HL-60 (cell line): ENCODE data around the gene ANKRD35.
A peak's percentile ranks its signal among the peaks of the same experiment; 100 is the strongest.

Source experiments
- DNase-seq, 2 experiments: peaks; one replicate each; pipeline ENCODE4 v3.0.0-alpha.2; 2010 to 2020; ENCODE audit warnings: low read depth in 1 of 2, low spot score in 1 of 2
- H3K27ac ChIP-seq: fragments of 250-450 bp; sonication (Bioruptor Pico); replicated peaks from 2 replicates; pipeline ENCODE4 v1.5.1; 2020; ENCODE audit warnings: mild to moderate bottlenecking, moderate library complexity
- H3K27me3 ChIP-seq: fragments of 250-450 bp; sonication (Bioruptor Pico); 2 replicates; pipeline ENCODE4 v1.5.1; 2021; ENCODE audit warnings: mild to moderate bottlenecking, moderate library complexity; ENCODE audit not compliant: insufficient read depth, poor library complexity, severe bottlenecking
- H3K4me3 ChIP-seq: replicated peaks from 2 replicates; pipeline ENCODE4 v1.5.1; 2011; ENCODE audit warnings: mild to moderate bottlenecking, control low read depth, low read length; ENCODE audit not compliant: insufficient read depth
- GABPA ChIP-seq: IDR thresholded peaks from 2 replicates; pipeline ENCODE4 v1.6.1; 2012; ENCODE audit warnings: low read depth
- POLR2AphosphoS5 ChIP-seq: IDR thresholded peaks from 2 replicates; pipeline ENCODE4 v1.6.1; 2012; ENCODE audit warnings: low read depth
- SPI1 ChIP-seq: IDR thresholded peaks from 2 replicates; pipeline ENCODE4 v1.6.1; 2012; ENCODE audit warnings: low read depth, mild to moderate bottlenecking, borderline replicate concordance
- TF ChIP-seq, protein P1 (sequence below): IDR thresholded peaks from one replicate; pipeline ENCODE4 v1.5.1; 2011; ENCODE audit warnings: low read length, control low read depth, inconsistent platforms; ENCODE audit not compliant: insufficient read depth
- TF ChIP-seq, protein P2 (sequence below): IDR thresholded peaks from 2 replicates; pipeline ENCODE4 v1.6.1; 2012; ENCODE audit warnings: low read depth; ENCODE audit not compliant: insufficient replicate concordance

ANKRD35 gene

DNA sequence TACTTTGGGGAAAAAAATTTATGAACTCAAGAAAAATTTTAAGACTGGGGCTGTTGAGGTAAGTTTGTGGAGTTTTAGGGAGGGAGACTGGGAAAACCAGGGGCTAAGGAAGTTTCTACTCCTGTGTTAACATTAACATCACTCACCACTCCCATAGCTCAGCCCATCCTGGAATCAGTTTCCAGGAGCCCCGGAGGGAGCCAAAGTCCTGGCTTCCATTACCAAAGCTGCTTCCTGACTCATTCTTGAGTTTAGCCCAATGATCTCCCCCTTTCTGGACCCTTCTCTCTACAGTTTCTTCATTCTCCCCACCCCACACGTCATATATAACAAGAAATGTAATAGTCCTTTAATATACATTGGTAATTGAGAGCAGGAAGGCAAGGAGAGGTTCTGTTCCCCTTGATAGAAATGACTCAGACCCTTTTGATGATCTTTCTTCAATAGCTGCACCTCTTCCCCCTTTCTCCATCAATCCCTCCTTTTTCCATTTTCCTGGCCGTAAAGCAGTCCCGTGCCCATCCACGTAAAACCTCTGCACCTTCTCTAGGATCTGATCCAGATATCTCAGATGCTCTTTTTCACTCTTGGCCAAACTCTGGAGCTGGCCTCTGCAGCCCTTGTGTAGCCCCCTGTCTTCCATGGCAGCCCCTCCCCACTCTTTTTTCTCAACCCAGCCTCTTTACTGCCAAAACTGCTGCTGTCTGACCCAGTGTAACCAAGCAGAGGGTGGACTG lies 22.2 kb downstream of the ANKRD35 start:
- TF ChIP-seq, protein P1, sequence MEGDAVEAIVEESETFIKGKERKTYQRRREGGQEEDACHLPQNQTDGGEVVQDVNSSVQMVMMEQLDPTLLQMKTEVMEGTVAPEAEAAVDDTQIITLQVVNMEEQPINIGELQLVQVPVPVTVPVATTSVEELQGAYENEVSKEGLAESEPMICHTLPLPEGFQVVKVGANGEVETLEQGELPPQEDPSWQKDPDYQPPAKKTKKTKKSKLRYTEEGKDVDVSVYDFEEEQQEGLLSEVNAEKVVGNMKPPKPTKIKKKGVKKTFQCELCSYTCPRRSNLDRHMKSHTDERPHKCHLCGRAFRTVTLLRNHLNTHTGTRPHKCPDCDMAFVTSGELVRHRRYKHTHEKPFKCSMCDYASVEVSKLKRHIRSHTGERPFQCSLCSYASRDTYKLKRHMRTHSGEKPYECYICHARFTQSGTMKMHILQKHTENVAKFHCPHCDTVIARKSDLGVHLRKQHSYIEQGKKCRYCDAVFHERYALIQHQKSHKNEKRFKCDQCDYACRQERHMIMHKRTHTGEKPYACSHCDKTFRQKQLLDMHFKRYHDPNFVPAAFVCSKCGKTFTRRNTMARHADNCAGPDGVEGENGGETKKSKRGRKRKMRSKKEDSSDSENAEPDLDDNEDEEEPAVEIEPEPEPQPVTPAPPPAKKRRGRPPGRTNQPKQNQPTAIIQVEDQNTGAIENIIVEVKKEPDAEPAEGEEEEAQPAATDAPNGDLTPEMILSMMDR = no peak
- Histone ChIP-seq H3K27ac (no peak overlapping the region), H3K4me3 (no peak overlapping the region), H3K27me3 (no peaks in the 10 kb centered on the region)
- DNase-seq = no peak

DNA sequence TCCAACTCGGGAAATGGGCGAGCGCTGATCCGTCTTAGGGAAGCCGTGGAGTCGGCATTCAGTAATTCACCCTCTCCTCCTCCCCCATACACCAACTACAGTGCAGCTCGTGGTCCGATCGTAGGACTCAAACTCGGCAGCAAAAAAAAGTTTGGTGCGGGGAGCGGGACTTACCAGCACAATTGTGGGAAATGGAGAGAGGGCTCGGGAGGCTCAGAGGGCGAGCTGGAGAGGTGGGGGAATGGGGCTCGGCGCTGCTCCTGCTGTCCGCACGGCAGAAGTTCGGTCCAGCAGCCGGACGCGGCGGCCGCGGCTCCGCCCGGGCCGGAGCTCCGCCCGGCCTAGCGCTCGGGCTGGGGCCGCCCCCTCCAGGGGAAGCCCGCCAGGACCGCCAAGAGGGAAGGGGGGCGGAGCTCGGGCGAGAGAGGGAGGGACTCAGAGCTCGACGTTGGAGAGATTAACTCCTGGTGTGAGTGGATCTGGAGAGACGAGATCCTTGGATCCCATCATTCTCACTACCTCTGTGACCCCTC lies 26.1 kb downstream of the ANKRD35 start:
- Histone ChIP-seq H3K27me3 (no peaks in the 10 kb centered on the region), H3K27ac (no peak overlapping the region), H3K4me3 (peak overlapping the region; percentile 95)
- peak; percentile 26 to 50 for DNase-seq
- no peak for TF ChIP-seq POLR2AphosphoS5
- TF ChIP-seq GABPA = no peak
- TF ChIP-seq, protein P2, sequence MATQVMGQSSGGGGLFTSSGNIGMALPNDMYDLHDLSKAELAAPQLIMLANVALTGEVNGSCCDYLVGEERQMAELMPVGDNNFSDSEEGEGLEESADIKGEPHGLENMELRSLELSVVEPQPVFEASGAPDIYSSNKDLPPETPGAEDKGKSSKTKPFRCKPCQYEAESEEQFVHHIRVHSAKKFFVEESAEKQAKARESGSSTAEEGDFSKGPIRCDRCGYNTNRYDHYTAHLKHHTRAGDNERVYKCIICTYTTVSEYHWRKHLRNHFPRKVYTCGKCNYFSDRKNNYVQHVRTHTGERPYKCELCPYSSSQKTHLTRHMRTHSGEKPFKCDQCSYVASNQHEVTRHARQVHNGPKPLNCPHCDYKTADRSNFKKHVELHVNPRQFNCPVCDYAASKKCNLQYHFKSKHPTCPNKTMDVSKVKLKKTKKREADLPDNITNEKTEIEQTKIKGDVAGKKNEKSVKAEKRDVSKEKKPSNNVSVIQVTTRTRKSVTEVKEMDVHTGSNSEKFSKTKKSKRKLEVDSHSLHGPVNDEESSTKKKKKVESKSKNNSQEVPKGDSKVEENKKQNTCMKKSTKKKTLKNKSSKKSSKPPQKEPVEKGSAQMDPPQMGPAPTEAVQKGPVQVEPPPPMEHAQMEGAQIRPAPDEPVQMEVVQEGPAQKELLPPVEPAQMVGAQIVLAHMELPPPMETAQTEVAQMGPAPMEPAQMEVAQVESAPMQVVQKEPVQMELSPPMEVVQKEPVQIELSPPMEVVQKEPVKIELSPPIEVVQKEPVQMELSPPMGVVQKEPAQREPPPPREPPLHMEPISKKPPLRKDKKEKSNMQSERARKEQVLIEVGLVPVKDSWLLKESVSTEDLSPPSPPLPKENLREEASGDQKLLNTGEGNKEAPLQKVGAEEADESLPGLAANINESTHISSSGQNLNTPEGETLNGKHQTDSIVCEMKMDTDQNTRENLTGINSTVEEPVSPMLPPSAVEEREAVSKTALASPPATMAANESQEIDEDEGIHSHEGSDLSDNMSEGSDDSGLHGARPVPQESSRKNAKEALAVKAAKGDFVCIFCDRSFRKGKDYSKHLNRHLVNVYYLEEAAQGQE = no peak
- TF ChIP-seq, protein P1 = no peak
- TF ChIP-seq SPI1 = no peak

DNA sequence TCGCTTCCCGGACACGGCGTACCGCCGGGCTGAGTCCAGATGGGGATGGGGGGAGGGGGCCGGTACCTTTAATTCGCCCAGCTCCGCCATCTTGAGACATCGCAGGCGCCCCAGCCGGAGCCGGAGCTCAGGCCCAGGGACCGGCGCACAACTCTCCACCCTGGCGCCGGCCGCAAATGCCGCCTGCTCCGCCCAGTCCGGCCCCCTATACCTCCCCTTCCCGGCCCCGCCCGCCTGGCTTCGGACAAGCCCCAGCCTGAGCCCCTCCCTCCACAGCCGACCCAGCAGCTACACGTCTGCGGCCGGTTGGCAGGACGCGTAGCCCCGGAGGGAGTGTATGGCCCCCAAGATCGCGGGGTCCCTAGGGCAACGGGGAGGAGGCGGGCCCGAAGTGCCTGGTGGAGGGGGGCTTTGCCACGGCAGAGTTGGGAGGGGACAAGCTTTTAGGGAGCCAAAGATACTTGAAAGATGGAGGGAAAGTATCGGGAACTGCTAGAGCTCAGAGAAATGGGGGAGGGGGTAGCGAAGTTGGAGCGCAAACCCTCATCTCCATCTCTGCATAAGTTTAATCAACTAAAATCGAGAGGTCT lies 26.7 kb downstream of the ANKRD35 start, which contains the start of gene PIAS3:
Gene PIAS3 (minus strand): TSS at position 181 of the 590 bp plus-strand sequence. CDS start 91 bp downstream, at position 90.
- TF ChIP-seq POLR2AphosphoS5 = no peak
- no peak for TF ChIP-seq SPI1
- TF ChIP-seq GABPA = no peak
- TF ChIP-seq, protein P1 = no peak
- TF ChIP-seq, protein P2 = no peak
- H3K27me3 ChIP-seq = no peaks in the 10 kb centered on the region
- DNase-seq = peak; percentile 78 to 80
- no peak within 1 kb of the TSS for H3K27ac ChIP-seq
- peak within 1 kb of the TSS; percentile 95 for H3K4me3 ChIP-seq
